Midbrain (tissue), 1 donor: ENCODE measurements around the gene RHNO1.

Source experiments
- DNase-seq: peaks from one replicate; lab custom pipeline; 2025; lab: John Stamatoyannopoulos, UW

Gene RHNO1

GRCh38 chr12:2877047-2877952, at the start of gene RHNO1, which contains the start of gene FOXM1:
TSS of gene RHNO1 (plus strand) at chr12:2877223. CDS start at chr12:2885367, 8,144 bp downstream.
TSS of gene FOXM1 (minus strand) at chr12:2877174. CDS start at chr12:2874478, 2,696 bp downstream.
- peak; percentile 94 for DNase-seq

GRCh38 chr12:2829275-2829674, 47.7 kb upstream of the RHNO1 start:
- no peak for DNase-seq

GRCh38 chr12:2832550-2833127, 44.4 kb upstream of the RHNO1 start:
- no peak for DNase-seq

- no peak for DNase-seq
These were observed 43.7 kb upstream of the RHNO1 start for GRCh38 chr12:2833327-2833726.

- no peak for DNase-seq
These were observed 43.2 kb upstream of the RHNO1 start for GRCh38 chr12:2833810-2834209.

GRCh38 chr12:2834581-2835491, 42.2 kb upstream of the RHNO1 start, which contains the start of gene NRIP2:
TSS of gene NRIP2 (minus strand) at chr12:2835035. CDS start at chr12:2834983, 52 bp downstream.
- DNase-seq, result peak; percentile 67

- no peak for DNase-seq
These were observed 41.2 kb upstream of the RHNO1 start for GRCh38 chr12:2835691-2836403.

- no peak for DNase-seq
These were observed 40.4 kb upstream of the RHNO1 start for GRCh38 chr12:2836574-2836973.

- DNase-seq, result no peak
These were observed 35.9 kb upstream of the RHNO1 start for GRCh38 chr12:2841056-2841650.

- no peak for DNase-seq
These were observed 34.1 kb upstream of the RHNO1 start for GRCh38 chr12:2842948-2843347.

- no peak for DNase-seq
These were observed 32.2 kb upstream of the RHNO1 start for GRCh38 chr12:2844786-2845185.

- no peak for DNase-seq
These were observed 31.7 kb upstream of the RHNO1 start for GRCh38 chr12:2845280-2845679.

- no peak for DNase-seq
These were observed 25.1 kb upstream of the RHNO1 start for GRCh38 chr12:2851931-2852330.

GRCh38 chr12:2853626-2854025, 23.4 kb upstream of the RHNO1 start:
- peak; percentile 74 for DNase-seq

GRCh38 chr12:2854669-2855453, 22.2 kb upstream of the RHNO1 start:
- no peak for DNase-seq

GRCh38 chr12:2855546-2855945, 21.5 kb upstream of the RHNO1 start:
- DNase-seq, result no peak

GRCh38 chr12:2856051-2856450, 21.0 kb upstream of the RHNO1 start:
- DNase-seq, result no peak

GRCh38 chr12:2857021-2857431, 20.0 kb upstream of the RHNO1 start, which contains the start of gene TEX52:
TSS of gene TEX52 (minus strand) at chr12:2857039. CDS start at chr12:2857026, 13 bp downstream.
- no peak for DNase-seq

- no peak for DNase-seq
These were observed 19.4 kb upstream of the RHNO1 start for GRCh38 chr12:2857576-2857975.

- DNase-seq, result no peak
These were observed 18.7 kb upstream of the RHNO1 start for GRCh38 chr12:2858334-2858733.
